DOHH2 (cell line): ENCODE results near the gene POLR3A.

Experiments used
- EZH2phosphoT487 ChIP-seq: fragments of 200-600 bp; sonication (generic); IDR thresholded peaks from 2 replicates; pipeline ENCODE4 v1.6.1; 2017; ENCODE audit warnings: borderline replicate concordance, mild to moderate bottlenecking, antibody characterized with exemption, low read length, moderate library complexity, mixed read lengths
- TF ChIP-seq, protein P1 (sequence below): fragments of 200-600 bp; sonication (generic); IDR thresholded peaks from one replicate; pipeline ENCODE4 v1.5.1; 2014; ENCODE audit warnings: antibody characterized with exemption, mild to moderate bottlenecking, low read depth, low read length; ENCODE audit not compliant: poor library complexity, severe bottlenecking

DNA sequence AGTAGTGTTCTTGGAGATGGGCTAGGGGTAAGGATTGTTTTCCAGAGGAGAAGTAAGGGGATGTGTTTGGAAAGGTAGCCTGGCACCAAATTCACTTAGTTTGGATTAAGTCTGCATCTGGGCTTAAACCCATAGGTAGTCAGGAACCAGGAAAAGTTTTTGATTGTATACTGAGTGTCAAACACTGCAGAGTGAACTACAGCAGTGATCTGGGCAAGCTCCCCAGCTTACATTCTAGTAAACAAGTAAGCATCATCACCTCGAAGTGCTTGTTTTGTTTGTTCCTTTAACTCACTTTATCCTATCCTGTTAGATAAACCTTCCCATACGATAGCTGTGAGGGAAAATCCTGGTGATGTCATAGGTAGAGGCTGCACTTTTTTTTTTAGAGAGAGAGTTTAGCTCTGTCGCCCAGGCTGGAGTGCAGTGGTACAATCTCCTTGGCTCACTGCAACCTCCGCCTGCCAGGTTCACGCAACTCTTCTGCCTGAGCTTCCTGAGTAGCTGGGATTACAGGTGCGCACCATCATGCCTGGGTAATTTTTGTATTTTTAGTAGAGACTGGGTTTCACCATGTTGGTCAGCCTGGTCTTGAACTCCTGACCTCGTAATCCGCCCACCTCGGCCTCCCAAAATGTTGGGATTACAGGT lies 6.7 kb upstream of the POLR3A start:
- TF ChIP-seq, protein P1, sequence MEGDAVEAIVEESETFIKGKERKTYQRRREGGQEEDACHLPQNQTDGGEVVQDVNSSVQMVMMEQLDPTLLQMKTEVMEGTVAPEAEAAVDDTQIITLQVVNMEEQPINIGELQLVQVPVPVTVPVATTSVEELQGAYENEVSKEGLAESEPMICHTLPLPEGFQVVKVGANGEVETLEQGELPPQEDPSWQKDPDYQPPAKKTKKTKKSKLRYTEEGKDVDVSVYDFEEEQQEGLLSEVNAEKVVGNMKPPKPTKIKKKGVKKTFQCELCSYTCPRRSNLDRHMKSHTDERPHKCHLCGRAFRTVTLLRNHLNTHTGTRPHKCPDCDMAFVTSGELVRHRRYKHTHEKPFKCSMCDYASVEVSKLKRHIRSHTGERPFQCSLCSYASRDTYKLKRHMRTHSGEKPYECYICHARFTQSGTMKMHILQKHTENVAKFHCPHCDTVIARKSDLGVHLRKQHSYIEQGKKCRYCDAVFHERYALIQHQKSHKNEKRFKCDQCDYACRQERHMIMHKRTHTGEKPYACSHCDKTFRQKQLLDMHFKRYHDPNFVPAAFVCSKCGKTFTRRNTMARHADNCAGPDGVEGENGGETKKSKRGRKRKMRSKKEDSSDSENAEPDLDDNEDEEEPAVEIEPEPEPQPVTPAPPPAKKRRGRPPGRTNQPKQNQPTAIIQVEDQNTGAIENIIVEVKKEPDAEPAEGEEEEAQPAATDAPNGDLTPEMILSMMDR: no peak
- no peak for TF ChIP-seq EZH2phosphoT487
